Small intestine (tissue), 7 donors: ENCODE data around the gene COBL. TPM values are rescaled to one million over a fixed set of nuclear protein-coding genes. Genes with fewer than 3 reads are reported as not detected.

Experiments used
- DNase-seq, 2 donors: peaks; one replicate each; pipeline versions ENCODE4 v3.0.0 to v3.0.0-alpha.2; 2013
- FAIRE-seq: peaks from 2 replicates; lab custom pipeline; 2012; peaks lifted over from hg19 to GRCh38; lab: Jason Lieb, UNC
- H3K27ac ChIP-seq, 3 donors: one replicate each; pipeline ENCODE4 v1.5.1; 2013; ENCODE audit warnings: low read length in 2 of 3, mild to moderate bottlenecking in 2 of 3, control low read depth in 1 of 3, inconsistent platforms in 1 of 3, low read depth in 1 of 3, moderate library complexity in 1 of 3
- H3K27me3 ChIP-seq, 3 donors: one replicate each; pipeline ENCODE4 v1.6.1; 2013; ENCODE audit warnings: low read length in 3 of 3, inconsistent platforms in 1 of 3; ENCODE audit not compliant: control insufficient read depth in 3 of 3, insufficient read depth in 3 of 3
- H3K36me3 ChIP-seq, 3 donors: one replicate each; pipeline ENCODE4 v1.6.1; 2013; ENCODE audit warnings: low read length in 3 of 3, inconsistent platforms in 1 of 3, low read depth in 1 of 3, mild to moderate bottlenecking in 1 of 3, moderate library complexity in 1 of 3; ENCODE audit not compliant: control insufficient read depth in 3 of 3, insufficient read depth in 2 of 3
- H3K4me1 ChIP-seq, 3 donors: one replicate each; pipeline ENCODE4 v1.6.1; 2013; ENCODE audit warnings: low read length in 2 of 3, inconsistent platforms in 1 of 3, low read depth in 1 of 3, mild to moderate bottlenecking in 1 of 3, moderate library complexity in 1 of 3; ENCODE audit not compliant: control insufficient read depth in 3 of 3, insufficient read depth in 2 of 3
- H3K4me3 ChIP-seq, 3 donors: one replicate each; pipeline ENCODE4 v1.5.1; 2013; ENCODE audit warnings: low read length in 3 of 3, control low read depth in 1 of 3, inconsistent platforms in 1 of 3, low read depth in 1 of 3, mild to moderate bottlenecking in 1 of 3, moderate library complexity in 1 of 3
- H3K9me3 ChIP-seq, 2 donors: one replicate each; pipeline ENCODE4 v1.6.1; 2013; ENCODE audit warnings: low read depth in 1 of 2, low read length in 1 of 2; ENCODE audit not compliant: control insufficient read depth in 2 of 2, insufficient read depth in 1 of 2
- WGBS, 3 donors: extraction: QIAGEN DNeasy Blood & Tissue Kit; methylation state at CpG; one replicate each; pipeline ENCODE4 v1.1.7; 2013; 5-methylcytosine and 5-hydroxymethylcytosine counted together
- polyA plus RNA-seq, 4 donors: library from polyadenylated mRNA; stranded (reverse) in 3 of 4; unstranded in 1 of 4; fragments of 200-250 nt in 3 of 4; fragments of 120-200 nt in 1 of 4; gene quantifications; one replicate each; pipeline versions ENCODE4 v1.2.1 to v1.2.3, GENCODE V29; 2013
- donor health status: healthy with polysubstance abuse.
- donor health status: control.
- donor health status: control.
- donor health status: Bipolar disorder and iron deficiency.
- donor health status: healthy.

COBL gene
- polyA plus RNA-seq, 4 donors = 8.4 to 40.3 (median 32.5) TPM

DNA sequence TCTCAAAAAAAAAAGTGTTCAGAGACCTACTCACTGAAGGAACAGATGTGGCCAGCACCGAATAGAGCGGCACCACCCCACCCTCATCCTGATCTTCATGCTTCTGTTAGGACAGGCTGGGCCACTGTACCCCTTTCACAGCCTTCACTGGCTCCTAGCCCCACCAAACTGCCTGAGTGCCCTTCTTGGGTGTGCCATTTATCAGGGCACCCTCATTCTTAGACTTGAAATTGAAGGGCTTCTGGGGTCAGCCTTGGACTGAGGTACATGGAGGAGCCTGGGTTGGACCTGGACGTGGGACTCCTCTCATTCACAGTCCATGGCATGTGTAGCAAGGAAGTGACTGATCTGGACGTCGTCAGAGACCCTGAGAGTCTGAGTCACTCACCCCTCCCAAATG, 190.3 kb downstream of the COBL start:
- Histone ChIP-seq H3K4me3 (no peak overlapping the region), H3K4me1 (no peaks in the 10 kb centered on the region), H3K27ac (no peak overlapping the region), H3K9me3 (no peaks in the 10 kb centered on the region), H3K36me3 (peaks cover 0 to 32% (median 7%) of the 10 kb centered on the region in 3 donors), H3K27me3 (no peaks in the 10 kb centered on the region)
- DNase-seq (no peak), FAIRE-seq (no peak)
- WGBS, 3 donors = 85 to 99% (median 88%) methylated on average over 5 of the region's 5 CpGs

DNA sequence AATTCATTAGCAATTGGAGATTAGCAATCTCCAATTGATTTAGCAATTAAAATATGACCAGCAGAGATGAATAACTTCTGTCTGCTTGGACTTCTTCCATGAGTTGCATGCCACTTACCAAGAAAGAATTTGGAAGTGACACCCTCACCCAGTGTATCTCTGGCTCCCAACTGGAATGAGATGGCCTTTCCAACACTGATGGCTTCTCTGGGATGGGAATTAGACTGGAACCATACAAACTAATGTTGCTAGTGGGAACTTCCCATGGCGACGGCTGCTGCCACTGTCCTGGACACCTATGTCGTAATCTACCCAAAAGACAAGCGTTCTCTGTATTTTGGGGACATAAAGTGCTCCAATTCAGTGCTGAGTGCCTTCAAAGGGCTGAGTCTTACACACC, 192.3 kb downstream of the COBL start:
- FAIRE-seq (no peak), DNase-seq (no peak)
- no peaks in the 10 kb centered on the region for H3K9me3 ChIP-seq
- no peak overlapping the region for H3K4me3 ChIP-seq
- no peaks in the 10 kb centered on the region for H3K4me1 ChIP-seq
- H3K36me3 ChIP-seq = peaks cover 0 to 25% (median 2%) of the 10 kb centered on the region in 3 donors
- no peak overlapping the region for H3K27ac ChIP-seq
- 74 to 87% (median 77%) methylated on average over 4 of the region's 4 CpGs for WGBS, 3 donors
- H3K27me3 ChIP-seq = no peaks in the 10 kb centered on the region

GRCh38 chr7:51123322-51124019, 193.1 kb downstream of the COBL start:
- H3K9me3 ChIP-seq = no peaks in the 10 kb centered on the region
- no peaks in the 10 kb centered on the region for H3K4me1 ChIP-seq
- no peak overlapping the region for H3K27ac ChIP-seq
- FAIRE-seq (no peak), DNase-seq (no peak)
- H3K4me3 ChIP-seq = no peak overlapping the region
- no peaks in the 10 kb centered on the region for H3K27me3 ChIP-seq
- H3K36me3 ChIP-seq = peaks cover 0 to 21% (median 2%) of the 10 kb centered on the region in 3 donors
- WGBS, 3 donors = 76 to 89% (median 78%) methylated on average over 3 of the region's 3 CpGs

- Histone ChIP-seq H3K9me3 (no peaks in the 10 kb centered on the region), H3K36me3 (peaks cover 0 to 19% (median 2%) of the 10 kb centered on the region in 3 donors), H3K27me3 (no peaks in the 10 kb centered on the region), H3K27ac (no peak overlapping the region), H3K4me3 (no peak overlapping the region), H3K4me1 (no peaks in the 10 kb centered on the region)
- DNase-seq (no peak), FAIRE-seq (no peak)
- 36 to 77% (median 65%) methylated on average over 9 of the region's 9 CpGs for WGBS, 3 donors
These were observed 194.6 kb downstream of the COBL start for GRCh38 chr7:51121931-51122425.

- 79 to 90% (median 79%) methylated on average over 5 of the region's 5 CpGs for WGBS, 3 donors
- H3K36me3 ChIP-seq = peaks cover 0 to 11% (median 2%) of the 10 kb centered on the region in 3 donors
- FAIRE-seq = no peak
These were observed 195.4 kb downstream of the COBL start for GRCh38 chr7:51121036-51121790.

GRCh38 chr7:51118628-51119027, 198.0 kb downstream of the COBL start:
- Histone ChIP-seq H3K9me3 (no peaks in the 10 kb centered on the region), H3K27me3 (no peaks in the 10 kb centered on the region), H3K36me3 (peaks cover 0 to 5% (median 0%) of the 10 kb centered on the region in 3 donors), H3K27ac (no peak overlapping the region), H3K4me1 (no peaks in the 10 kb centered on the region), H3K4me3 (no peak overlapping the region)
- no peak for DNase-seq
- WGBS, 3 donors = 87 to 92% (median 88%) methylated on average over 4 of the region's 4 CpGs
- FAIRE-seq = no peak

More at GRCh38 chr7:51121036-51121790, 195.4 kb downstream of the COBL start:
- Histone ChIP-seq H3K27me3 (no peaks in the 10 kb centered on the region), H3K9me3 (no peaks in the 10 kb centered on the region), H3K27ac (no peak overlapping the region), H3K4me1 (no peaks in the 10 kb centered on the region), H3K4me3 (no peak overlapping the region)
- DNase-seq = no peak

GRCh38 chr7:51114501-51114900, 202.1 kb downstream of the COBL start:
- FAIRE-seq (no peak), DNase-seq (no peak)
- H3K4me1 ChIP-seq = no peaks in the 10 kb centered on the region
- H3K36me3 ChIP-seq = peaks cover 0 to 11% (median 2%) of the 10 kb centered on the region in 3 donors
- H3K27ac ChIP-seq = no peak overlapping the region
- H3K4me3 ChIP-seq = no peak overlapping the region
- 77 to 92% (median 88%) methylated on average over 1 of the region's 1 CpG for WGBS, 3 donors
- no peaks in the 10 kb centered on the region for H3K27me3 ChIP-seq
- no peaks in the 10 kb centered on the region for H3K9me3 ChIP-seq

DNA sequence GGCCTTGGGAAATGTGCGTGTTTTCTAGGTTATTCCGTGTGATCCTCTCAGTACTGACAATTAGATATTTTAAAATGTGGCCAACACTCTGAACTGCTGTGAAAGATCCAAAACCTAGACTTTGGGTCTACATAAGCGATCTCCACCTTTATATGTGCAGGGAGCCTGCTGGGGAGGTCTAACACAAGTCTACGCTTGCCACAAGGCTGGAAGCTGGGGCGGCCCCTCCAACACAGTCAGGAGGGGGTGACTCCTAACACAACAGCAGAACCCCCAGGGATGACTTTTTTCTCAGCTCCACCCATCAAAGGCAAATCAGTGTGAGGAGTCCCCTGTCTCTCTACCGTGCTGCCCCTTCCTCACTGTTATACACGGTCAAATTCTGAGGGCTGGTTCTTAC, 202.6 kb downstream of the COBL start:
- H3K27ac ChIP-seq = no peak overlapping the region

More for the DNA sequence above, 202.6 kb downstream of the COBL start:
- Histone ChIP-seq H3K27me3 (no peaks in the 10 kb centered on the region), H3K4me1 (no peaks in the 10 kb centered on the region), H3K36me3 (peaks cover 0 to 16% (median 2%) of the 10 kb centered on the region in 3 donors), H3K9me3 (no peaks in the 10 kb centered on the region), H3K4me3 (no peak overlapping the region)
- no peak for FAIRE-seq
- DNase-seq = no peak
- WGBS, 3 donors = 93 to 97% (median 94%) methylated on average over 7 of the region's 7 CpGs
